Gastroesophageal sphincter (tissue), 4 donors: ENCODE results near the gene WWC1. TPM values are rescaled to one million over a fixed set of nuclear protein-coding genes. Genes with fewer than 3 reads are reported as not detected.
A peak's percentile ranks its signal among the peaks of the same experiment; 100 is the strongest.

Experiments used
- ATAC-seq: fragments of 150-250 bp; one replicate; pipeline ENCODE4 v1.9.1; 2016; ENCODE audit warnings: mild to moderate bottlenecking, moderate library complexity
- H3K27ac ChIP-seq, 4 donors: fragments of 200-600 bp; sonication (generic) in 3 of 4; 1 replicate in 3 of 4; 2 replicates in 1 of 4; pipeline ENCODE4 v1.5.1; 2016 to 2019
- H3K27me3 ChIP-seq: fragments of 200-600 bp; sonication (generic); one replicate; pipeline ENCODE4 v1.5.1; 2019
- H3K36me3 ChIP-seq, 2 donors: fragments of 200-600 bp; sonication (generic); one replicate each; pipeline ENCODE4 v1.5.1; 2019; ENCODE audit warnings: control low read depth in 1 of 2
- H3K4me1 ChIP-seq, 3 donors: fragments of 200-600 bp; sonication (generic); 1 replicate in 2 of 3; 2 replicates in 1 of 3; pipeline ENCODE4 v1.5.1; 2016 to 2019; ENCODE audit warnings: control low read depth in 2 of 3
- H3K4me3 ChIP-seq, 2 donors: fragments of 200-600 bp; sonication (generic); one replicate each; pipeline ENCODE4 v1.5.1; 2019; ENCODE audit warnings: mild to moderate bottlenecking in 1 of 2, moderate library complexity in 1 of 2
- H3K9me3 ChIP-seq, 3 donors: fragments of 200-600 bp; sonication (generic); one replicate each; pipeline ENCODE4 v1.5.1; 2017 to 2019; ENCODE audit warnings: control low read depth in 2 of 3
- CTCF ChIP-seq, 4 experiments: fragments of 200-600 bp in 2 of 4; fragments of 450-650 bp in 2 of 4; sonication (generic) in 1 of 4; IDR thresholded peaks; one replicate each; pipeline ENCODE4 v1.5.1; 2017 to 2019; ENCODE audit warnings: antibody characterized with exemption in 4 of 4, mild to moderate bottlenecking in 2 of 4, moderate library complexity in 2 of 4
- EP300 ChIP-seq: sonication (generic); formaldehyde crosslinking; IDR thresholded peaks from one replicate; pipeline ENCODE4 v1.6.1; 2017; ENCODE audit warnings: antibody characterized with exemption, mild to moderate bottlenecking
- POLR2A ChIP-seq, 2 donors: fragments of 450-650 bp; IDR thresholded peaks; one replicate each; pipeline ENCODE4 v1.6.1; 2017; ENCODE audit warnings: antibody characterized with exemption in 2 of 2, mild to moderate bottlenecking in 2 of 2, moderate library complexity in 1 of 2
- POLR2AphosphoS5 ChIP-seq: sonication (generic); formaldehyde crosslinking; IDR thresholded peaks from one replicate; pipeline ENCODE4 v1.6.1; 2017; ENCODE audit warnings: antibody characterized with exemption
- WGBS, 2 donors: methylation state at CpG; one replicate each; pipeline ENCODE4 v1.1.5; 2018; ENCODE audit warnings: low coverage in 1 of 2; 5-methylcytosine and 5-hydroxymethylcytosine counted together
- total RNA-seq, 4 donors: library from RNA; depleted of rRNA; stranded (reverse); fragments of >200 nt; gene quantifications; one replicate each; pipeline ENCODE4 v1.1.0, GENCODE V29; 2016

WWC1 gene
- total RNA-seq, 4 donors from 2014 or later = 0.67 to 6.9 (median 3.8) TPM

GRCh38 chr5:168401880-168402279 is 110.4 kb downstream of the WWC1 start:
- no peak for TF ChIP-seq POLR2A (IDR thresholded peaks at IDR 0.05)
- TF ChIP-seq POLR2AphosphoS5 = no peak
- TF ChIP-seq CTCF (IDR thresholded peaks at IDR 0.05) = no peak
- no peak overlapping the region for H3K4me3 ChIP-seq
- 87 to 90% methylated on average over 2 to 3 of the region's 4 CpGs for WGBS, 2 donors
- no peaks in the 10 kb centered on the region for H3K9me3 ChIP-seq
- peaks cover 0 to 8% (median 4%) of the 10 kb centered on the region in 3 donors for H3K4me1 ChIP-seq
- peaks cover 4% of the 10 kb centered on the region for H3K27me3 ChIP-seq
- ATAC-seq = no peak
- H3K27ac ChIP-seq = no peak overlapping the region
- no peaks in the 10 kb centered on the region for H3K36me3 ChIP-seq

GRCh38 chr5:168404365-168404764 is 112.9 kb downstream of the WWC1 start:
- H3K9me3 ChIP-seq = no peaks in the 10 kb centered on the region
- H3K27me3 ChIP-seq = no peaks in the 10 kb centered on the region
- ATAC-seq = no peak
- peaks cover 0 to 17% (median 4%) of the 10 kb centered on the region in 3 donors for H3K4me1 ChIP-seq
- H3K27ac ChIP-seq = peak overlapping the region in 3 of 4 donors; percentile 31 to 58 (median 35)
- no peaks in the 10 kb centered on the region for H3K36me3 ChIP-seq
- TF ChIP-seq POLR2AphosphoS5 (no peak), CTCF (IDR thresholded peaks at IDR 0.05) (no peak), POLR2A (IDR thresholded peaks at IDR 0.05) (no peak), EP300 (no peak)
- whole genome bisulfite sequencing, 2 donors = 29 to 100% methylated on average over 1 to 8 of the region's 12 CpGs
- no peak overlapping the region for H3K4me3 ChIP-seq

- Histone ChIP-seq H3K4me3 (no peak overlapping the region), H3K27ac (no peak overlapping the region), H3K4me1 (peaks cover 0 to 20% (median 4%) of the 10 kb centered on the region in 3 donors), H3K36me3 (no peaks in the 10 kb centered on the region), H3K9me3 (no peaks in the 10 kb centered on the region), H3K27me3 (no peaks in the 10 kb centered on the region)
- WGBS, 2 donors = 40 to 100% methylated on average over 1 of the region's 1 CpG
- TF ChIP-seq EP300 = no peak
- TF ChIP-seq POLR2A (IDR thresholded peaks at IDR 0.05) = no peak
- TF ChIP-seq CTCF (IDR thresholded peaks at IDR 0.05) = no peak
- no peak for TF ChIP-seq POLR2AphosphoS5
- no peak for ATAC-seq
These were observed 115.8 kb downstream of the WWC1 start for GRCh38 chr5:168407211-168407610.

- no peak overlapping the region for H3K4me3 ChIP-seq
- H3K4me1 ChIP-seq = peaks cover 0 to 20% (median 4%) of the 10 kb centered on the region in 3 donors
- no peaks in the 10 kb centered on the region for H3K9me3 ChIP-seq
- WGBS, 2 donors = 47 to 59% methylated on average over 4 to 5 of the region's 11 CpGs
- no peak for ATAC-seq
- TF ChIP-seq POLR2A (IDR thresholded peaks at IDR 0.05) = no peak
- TF ChIP-seq POLR2AphosphoS5 = no peak
- TF ChIP-seq EP300 = no peak
- TF ChIP-seq CTCF (IDR thresholded peaks at IDR 0.05) = no peak
- no peaks in the 10 kb centered on the region for H3K36me3 ChIP-seq
- H3K27me3 ChIP-seq = no peaks in the 10 kb centered on the region
- H3K27ac ChIP-seq = no peak overlapping the region
These were observed 117.3 kb downstream of the WWC1 start for GRCh38 chr5:168408561-168409305.
